GM12891 (cell line): ENCODE measurements around the gene SLC2A8.

Source experiments
- DNase-seq: peaks from one replicate; pipeline ENCODE4 v3.0.0; 2011; ENCODE audit warnings: low spot score; ENCODE audit not compliant: insufficient read length
- FAIRE-seq: peaks from 2 replicates; lab custom pipeline; 2011; peaks lifted over from hg19 to GRCh38; lab: Jason Lieb, UNC
- PAX5 ChIP-seq: IDR thresholded peaks from 2 replicates; pipeline ENCODE4 v1.6.1; 2011; ENCODE audit warnings: low read length, moderate library complexity, mild to moderate bottlenecking; ENCODE audit not compliant: insufficient read depth, severe bottlenecking
- POLR2A ChIP-seq: IDR thresholded peaks from 2 replicates; pipeline ENCODE4 v1.6.1; 2011; ENCODE audit warnings: low read depth, low read length, control low read depth
- POLR2AphosphoS5 ChIP-seq: IDR thresholded peaks from 2 replicates; pipeline ENCODE4 v1.6.1; 2011; ENCODE audit warnings: low read depth, low read length, control low read depth
- POU2F2 ChIP-seq: IDR thresholded peaks from 2 replicates; pipeline ENCODE4 v1.6.1; 2011; ENCODE audit warnings: low read depth, mild to moderate bottlenecking, control low read depth, low read length, moderate library complexity
- SPI1 ChIP-seq: IDR thresholded peaks from 2 replicates; pipeline ENCODE4 v1.6.1; 2011; ENCODE audit warnings: low read depth, low read length, control low read depth
- TAF1 ChIP-seq: IDR thresholded peaks from 2 replicates; pipeline ENCODE4 v1.6.1; 2011; ENCODE audit warnings: low read depth, low read length, control low read depth

SLC2A8 gene

DNA sequence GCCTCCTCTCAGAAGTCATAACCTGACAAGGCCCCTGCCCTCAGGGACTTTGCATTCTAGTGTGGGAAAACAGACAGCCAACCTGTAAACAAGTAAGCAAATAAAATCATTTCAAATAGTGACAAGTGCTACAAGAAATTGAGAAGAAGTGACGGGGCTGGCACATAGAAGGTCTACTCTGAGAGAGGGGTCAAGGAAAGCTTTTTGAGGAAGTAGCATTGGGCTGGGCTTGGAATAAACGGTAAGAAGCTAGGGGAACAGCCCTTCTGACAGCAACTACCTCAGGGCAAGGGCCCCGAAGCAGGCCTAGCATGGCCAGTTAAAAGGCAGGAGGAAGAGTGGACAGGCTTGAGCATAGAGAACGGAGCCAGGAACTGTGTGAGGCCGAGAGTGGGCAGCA, 4.8 kb upstream of the SLC2A8 start:
- no peak for FAIRE-seq
- no peak for DNase-seq
- TF ChIP-seq POLR2AphosphoS5: no peak
- no peak for TF ChIP-seq TAF1
- TF ChIP-seq POLR2A: no peak
- TF ChIP-seq PAX5: no peak
- TF ChIP-seq SPI1: no peak
- no peak for TF ChIP-seq POU2F2

DNA sequence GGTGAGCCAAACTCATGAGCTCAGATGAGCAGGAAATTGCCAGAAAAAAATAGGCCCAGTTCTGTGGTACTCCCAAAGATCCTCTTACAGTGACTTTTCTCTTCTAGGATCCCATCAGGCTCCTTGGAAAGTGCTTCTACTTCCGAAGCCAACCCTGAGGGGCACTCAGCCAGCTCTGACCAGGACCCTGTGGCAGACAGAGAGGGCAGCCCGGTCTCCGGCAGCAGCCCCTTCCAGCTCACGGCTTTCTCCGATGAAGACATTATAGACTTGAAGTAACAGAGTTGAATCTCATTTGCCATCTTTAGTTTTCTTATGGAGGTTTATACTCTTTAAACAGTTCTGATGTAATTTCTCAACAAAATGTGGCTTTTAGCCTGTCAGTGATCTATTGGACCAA, 4.0 kb upstream of the SLC2A8 start:
- TF ChIP-seq TAF1 (no peak), POLR2A (no peak), SPI1 (no peak), POU2F2 (no peak), POLR2AphosphoS5 (no peak), PAX5 (no peak)
- DNase-seq (no peak), FAIRE-seq (no peak)

DNA sequence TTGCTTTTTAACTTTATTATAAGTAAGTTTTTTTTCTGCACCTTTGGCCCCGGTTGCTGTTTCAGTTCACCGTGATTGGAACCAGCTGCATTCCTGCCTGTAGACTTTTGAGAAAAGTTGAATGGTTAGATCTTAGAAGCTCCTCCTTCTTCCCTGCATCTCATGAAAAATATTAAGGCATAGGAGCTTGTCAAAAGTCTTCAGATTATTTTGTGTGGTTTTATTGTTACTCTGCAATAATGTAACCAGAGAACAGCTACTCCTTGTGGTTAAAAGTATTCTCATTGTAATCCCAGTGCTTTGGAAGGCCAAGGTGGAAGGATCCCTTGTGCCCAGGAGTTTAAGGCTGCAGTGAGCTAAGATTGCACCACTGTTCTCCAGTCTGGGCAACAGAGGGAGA, 3.3 kb upstream of the SLC2A8 start:
- TF ChIP-seq POLR2A: no peak
- FAIRE-seq (no peak), DNase-seq (no peak)

DNA sequence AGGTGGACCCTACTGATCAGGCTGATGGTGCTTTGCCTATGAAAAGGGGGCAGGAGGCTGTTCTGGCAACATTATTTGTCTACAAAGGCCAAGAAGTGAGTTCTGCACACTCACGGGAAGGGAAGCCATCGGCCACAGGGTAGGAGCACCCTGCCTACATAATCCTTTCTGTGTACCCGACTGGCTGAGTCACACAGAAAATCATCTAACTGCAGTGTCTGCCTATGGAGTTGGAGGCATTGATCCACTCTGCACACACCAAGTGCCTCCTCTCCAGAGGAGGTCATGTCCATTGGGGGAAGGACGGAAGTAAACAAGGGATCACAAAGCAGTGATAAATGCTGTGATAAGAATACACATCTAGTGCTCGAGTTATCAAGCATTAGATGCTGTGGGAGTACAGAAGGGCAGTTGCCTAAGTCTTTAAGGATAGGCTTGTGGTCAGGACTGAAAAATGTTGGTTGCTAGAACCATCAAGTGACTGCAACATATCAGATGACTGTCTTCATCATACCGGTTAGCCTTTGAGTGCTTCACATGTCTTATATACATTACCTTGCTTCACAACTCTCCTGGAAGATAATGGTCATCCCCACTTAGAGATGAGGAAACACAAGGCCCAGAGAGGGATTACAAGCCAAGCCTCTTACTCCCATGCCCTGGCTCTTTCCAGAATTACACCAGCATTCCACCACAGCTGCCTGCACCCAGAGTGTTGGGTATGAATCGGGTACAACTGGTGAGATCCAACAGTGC, 1.3 kb upstream of the SLC2A8 start:
- DNase-seq (no peak), FAIRE-seq (no peak)
- no peak for TF ChIP-seq SPI1
- no peak for TF ChIP-seq TAF1
- no peak for TF ChIP-seq POU2F2
- no peak for TF ChIP-seq POLR2AphosphoS5
- TF ChIP-seq POLR2A: no peak
- no peak for TF ChIP-seq PAX5

DNA sequence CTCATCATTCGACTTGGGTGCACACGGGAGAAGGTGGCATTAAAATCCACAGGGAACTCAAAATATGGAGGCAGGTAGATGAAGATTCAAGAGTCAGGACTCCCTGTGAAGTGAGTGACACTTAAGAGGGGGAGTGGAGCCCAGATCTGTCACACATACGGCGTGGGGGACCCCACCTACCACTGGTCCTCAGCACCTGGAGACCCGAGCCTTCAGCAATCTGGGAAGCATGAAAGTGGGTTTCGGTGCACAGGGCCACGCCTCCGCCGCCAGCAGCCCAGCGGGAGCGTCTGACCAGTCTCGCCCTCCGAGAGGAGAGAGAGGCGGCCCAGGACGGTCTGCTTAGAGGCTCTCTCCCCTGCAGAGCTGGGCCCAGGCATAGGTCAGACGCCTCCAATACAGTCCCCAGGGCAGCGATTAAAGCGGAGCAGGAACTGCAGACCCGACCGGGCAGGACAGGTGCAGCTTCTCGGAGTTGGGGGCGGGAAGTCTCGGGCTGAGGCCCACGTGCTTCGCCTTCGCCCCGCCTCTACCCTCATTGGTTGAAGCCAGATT, 639 bp upstream of the SLC2A8 start:
- TF ChIP-seq SPI1: no peak
- FAIRE-seq (no peak), DNase-seq (no peak)

DNA sequence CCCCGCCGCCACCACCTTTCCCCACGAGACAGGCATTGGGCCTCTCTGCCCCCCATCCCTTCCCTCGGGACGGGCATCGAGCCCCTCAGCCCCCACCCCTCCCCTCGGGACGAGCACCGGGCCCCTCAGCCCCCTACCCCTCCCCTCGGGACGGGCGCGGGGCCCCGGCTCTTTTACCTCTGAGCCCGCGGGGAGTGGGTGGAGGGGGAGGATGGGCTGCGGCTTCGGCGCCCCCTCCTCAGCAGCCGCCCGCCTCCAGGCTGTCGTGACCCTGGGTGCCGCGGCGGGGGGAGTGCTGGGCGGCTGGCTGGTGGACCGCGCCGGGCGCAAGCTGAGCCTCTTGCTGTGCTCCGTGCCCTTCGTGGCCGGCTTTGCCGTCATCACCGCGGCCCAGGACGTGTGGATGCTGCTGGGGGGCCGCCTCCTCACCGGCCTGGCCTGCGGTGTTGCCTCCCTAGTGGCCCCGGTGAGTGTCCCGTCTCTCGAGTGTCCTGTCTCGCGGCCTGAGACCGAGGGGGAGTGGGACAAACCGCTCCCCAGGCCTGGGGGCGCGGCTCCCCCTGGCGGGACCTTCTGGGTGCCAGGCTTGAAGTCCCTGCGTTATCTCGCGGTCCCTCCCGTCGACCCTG, 791 bp downstream of the SLC2A8 start:
- DNase-seq: peak; percentile 29
- FAIRE-seq: peak; percentile 79
- no peak for TF ChIP-seq POU2F2
- TF ChIP-seq POLR2A: no peak
- TF ChIP-seq TAF1: no peak
- TF ChIP-seq SPI1: no peak
- TF ChIP-seq PAX5: no peak
- no peak for TF ChIP-seq POLR2AphosphoS5

DNA sequence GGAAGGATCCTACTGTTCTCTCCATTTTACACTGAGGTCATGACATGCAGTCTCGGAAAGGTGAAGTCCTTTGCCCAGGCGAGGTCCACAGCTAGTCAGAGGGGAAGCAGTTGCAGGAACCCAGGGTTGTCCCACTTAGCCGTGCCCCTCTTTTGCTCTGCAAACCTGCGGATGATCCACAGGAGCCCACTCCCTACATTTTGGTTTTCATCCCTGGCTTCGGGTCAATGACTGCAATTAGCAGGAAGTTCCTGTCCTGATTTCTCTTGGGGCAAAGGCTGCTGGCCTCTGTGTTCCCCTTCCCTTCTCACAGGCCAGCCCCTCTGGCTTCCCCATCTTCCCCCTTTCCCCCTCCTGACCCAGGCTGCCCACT, 1.3 kb downstream of the SLC2A8 start:
- FAIRE-seq: no peak

DNA sequence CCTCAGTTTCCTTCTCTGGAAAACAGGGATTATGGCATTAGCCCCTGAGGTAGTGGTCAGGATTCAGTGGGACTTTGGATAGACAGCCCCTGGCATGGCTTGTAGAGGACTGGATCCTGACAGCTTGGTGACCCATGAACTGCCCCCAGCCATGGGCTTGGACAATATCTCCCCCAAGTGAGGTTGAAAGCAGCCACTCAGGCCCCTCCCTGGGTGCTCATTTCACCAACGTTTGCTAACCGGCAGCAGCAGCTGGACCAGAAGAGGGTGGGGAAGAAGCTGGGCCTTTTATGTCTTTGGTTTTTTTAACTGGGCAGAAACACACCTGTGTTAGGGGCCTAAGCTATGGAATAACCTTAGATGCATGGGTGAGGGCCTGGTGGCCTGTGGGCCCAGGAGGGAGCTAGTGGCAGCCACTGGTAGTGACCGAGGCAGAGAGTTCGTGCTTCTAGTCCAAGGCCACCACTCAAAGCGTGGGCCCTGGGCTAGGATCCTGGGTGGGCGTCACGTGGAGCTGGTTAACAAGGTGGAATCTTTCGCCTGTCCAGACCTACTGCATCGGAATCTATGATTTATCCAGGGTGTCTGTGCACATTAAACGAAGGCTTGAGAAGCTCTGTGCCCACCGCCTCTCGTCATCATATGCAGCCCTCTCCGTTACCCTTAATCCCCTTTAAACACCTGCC, 1.9 kb downstream of the SLC2A8 start:
- DNase-seq: no peak
- TF ChIP-seq POLR2A (no peak), POU2F2 (no peak), POLR2AphosphoS5 (no peak), TAF1 (no peak), PAX5 (no peak), SPI1 (no peak)
- no peak for FAIRE-seq

More for the DNA sequence above, 1.3 kb downstream of the SLC2A8 start:
- DNase-seq: no peak
- TF ChIP-seq POU2F2 (no peak), TAF1 (no peak), POLR2AphosphoS5 (no peak), PAX5 (no peak), SPI1 (no peak), POLR2A (no peak)

DNA sequence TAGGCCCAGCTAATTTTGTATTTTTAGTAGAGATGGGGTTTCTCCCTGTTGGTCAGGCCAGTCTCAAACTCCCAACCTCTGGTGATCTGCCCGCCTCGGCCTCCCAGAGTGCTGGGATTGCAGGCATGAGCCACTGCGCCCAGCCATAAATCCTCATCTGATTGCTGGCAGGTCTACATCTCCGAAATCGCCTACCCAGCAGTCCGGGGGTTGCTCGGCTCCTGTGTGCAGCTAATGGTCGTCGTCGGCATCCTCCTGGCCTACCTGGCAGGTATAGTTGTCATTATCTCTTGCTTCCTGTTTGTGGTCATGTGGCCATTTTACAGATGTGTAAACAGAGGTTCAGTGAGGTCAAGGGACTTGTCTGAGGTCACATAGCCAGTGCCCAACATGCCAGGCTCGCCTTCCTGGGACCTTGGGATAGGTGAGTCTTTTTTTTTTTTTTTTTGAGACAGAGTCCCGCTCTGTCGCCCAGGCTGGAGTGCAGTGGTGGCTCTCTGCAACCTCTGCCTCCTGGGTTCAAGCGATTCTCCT, 2.8 kb downstream of the SLC2A8 start:
- TF ChIP-seq POLR2AphosphoS5 (no peak), POLR2A (no peak), POU2F2 (no peak), PAX5 (no peak), TAF1 (no peak), SPI1 (no peak)
- DNase-seq (no peak), FAIRE-seq (no peak)

DNA sequence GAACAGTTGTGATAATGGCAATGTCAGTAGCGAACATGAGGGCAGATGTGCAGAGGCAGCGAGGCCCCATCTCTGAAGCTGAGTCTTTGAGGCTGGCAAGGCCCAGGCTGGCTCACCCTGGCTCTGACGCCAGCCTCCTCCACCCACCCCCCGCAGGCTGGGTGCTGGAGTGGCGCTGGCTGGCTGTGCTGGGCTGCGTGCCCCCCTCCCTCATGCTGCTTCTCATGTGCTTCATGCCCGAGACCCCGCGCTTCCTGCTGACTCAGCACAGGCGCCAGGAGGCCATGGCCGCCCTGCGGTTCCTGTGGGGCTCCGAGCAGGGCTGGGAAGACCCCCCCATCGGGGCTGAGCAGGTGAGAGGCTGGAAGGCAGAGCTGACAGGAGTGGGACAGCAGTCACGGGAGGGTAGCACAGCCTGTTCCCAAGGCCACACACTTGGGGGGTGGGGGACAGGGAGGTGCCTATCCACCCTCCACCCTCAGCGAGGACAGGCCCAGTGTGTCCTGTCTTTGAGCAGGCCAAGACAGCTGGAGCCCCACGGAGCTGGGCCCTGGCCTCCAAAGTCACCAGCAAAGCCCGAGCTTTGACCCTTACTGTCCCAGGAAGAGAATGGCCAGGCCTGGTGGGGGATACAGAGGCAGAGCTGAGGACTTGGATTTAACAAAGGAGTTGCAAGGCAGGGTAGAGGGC, 5.6 kb downstream of the SLC2A8 start:
- TF ChIP-seq POLR2A (no peak), PAX5 (no peak), POU2F2 (no peak), TAF1 (no peak), SPI1 (no peak), POLR2AphosphoS5 (no peak)
- FAIRE-seq (no peak), DNase-seq (no peak)
